K562 (cell line): ENCODE results near the gene PRKCB.

Source experiments
- BRCA1 ChIP-seq, 2 experiments: fragments of 450-650 bp in 1 of 2; sonication (generic) in 1 of 2; formaldehyde crosslinking in 1 of 2; IDR thresholded peaks; 2 replicates each; pipeline versions ENCODE4 v1.5.0 to v1.6.1; 2017 to 2020; ENCODE audit warnings: mild to moderate bottlenecking in 1 of 2, missing genetic modification reagents in 1 of 2
- GATA2 ChIP-seq: sonication (generic); formaldehyde crosslinking; IDR thresholded peaks from 2 replicates; pipeline ENCODE4 v1.4.0; 2020; ENCODE audit warnings: mild to moderate bottlenecking, missing genetic modification reagents
- POLR2A ChIP-seq: fragments of 450-650 bp; conservative IDR thresholded peaks from 2 replicates; pipeline ENCODE4 v1.6.1; 2016
- TF ChIP-seq, protein P1 (sequence below), 3 experiments: IDR thresholded peaks in 2 of 3; conservative IDR thresholded peaks in 1 of 3; 2 replicates each; pipeline ENCODE4 v1.5.1; 2011 to 2012; ENCODE audit warnings: low read length in 3 of 3, mild to moderate bottlenecking in 3 of 3, control low read depth in 2 of 3, improper control_type of control experiment in 1 of 3, inconsistent platforms in 1 of 3, low read depth in 1 of 3, mixed read lengths in 1 of 3, moderate library complexity in 1 of 3; ENCODE audit not compliant: insufficient read depth in 2 of 3

DNA sequence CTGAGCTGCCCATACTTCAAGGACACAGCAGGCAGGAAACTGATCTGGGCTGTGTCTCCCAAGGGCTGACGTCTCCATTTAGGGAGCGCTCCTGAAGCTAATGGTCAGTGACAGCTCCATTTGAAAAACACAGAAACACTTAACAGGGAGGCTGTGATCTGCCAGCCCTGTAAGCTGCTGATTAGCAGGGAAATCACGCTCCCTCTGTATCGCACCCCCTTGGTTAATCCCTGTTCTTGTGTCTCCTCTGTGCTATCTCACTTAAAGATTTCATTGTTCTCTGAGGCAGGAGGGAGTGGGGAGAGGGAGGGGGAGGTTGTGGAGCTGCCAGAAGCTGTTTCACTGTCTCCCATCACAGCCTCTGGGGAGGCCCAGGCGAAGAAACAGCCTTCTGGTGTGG is 372.9 kb downstream of the PRKCB start:
- TF ChIP-seq, protein P1, sequence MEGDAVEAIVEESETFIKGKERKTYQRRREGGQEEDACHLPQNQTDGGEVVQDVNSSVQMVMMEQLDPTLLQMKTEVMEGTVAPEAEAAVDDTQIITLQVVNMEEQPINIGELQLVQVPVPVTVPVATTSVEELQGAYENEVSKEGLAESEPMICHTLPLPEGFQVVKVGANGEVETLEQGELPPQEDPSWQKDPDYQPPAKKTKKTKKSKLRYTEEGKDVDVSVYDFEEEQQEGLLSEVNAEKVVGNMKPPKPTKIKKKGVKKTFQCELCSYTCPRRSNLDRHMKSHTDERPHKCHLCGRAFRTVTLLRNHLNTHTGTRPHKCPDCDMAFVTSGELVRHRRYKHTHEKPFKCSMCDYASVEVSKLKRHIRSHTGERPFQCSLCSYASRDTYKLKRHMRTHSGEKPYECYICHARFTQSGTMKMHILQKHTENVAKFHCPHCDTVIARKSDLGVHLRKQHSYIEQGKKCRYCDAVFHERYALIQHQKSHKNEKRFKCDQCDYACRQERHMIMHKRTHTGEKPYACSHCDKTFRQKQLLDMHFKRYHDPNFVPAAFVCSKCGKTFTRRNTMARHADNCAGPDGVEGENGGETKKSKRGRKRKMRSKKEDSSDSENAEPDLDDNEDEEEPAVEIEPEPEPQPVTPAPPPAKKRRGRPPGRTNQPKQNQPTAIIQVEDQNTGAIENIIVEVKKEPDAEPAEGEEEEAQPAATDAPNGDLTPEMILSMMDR (IDR thresholded peaks at IDR 0.05 in 2 of 3, conservative IDR thresholded peaks at IDR 0.05 in 1 of 3; ENCODE audit: insufficient read depth in 2 of 3, low read depth in 1 of 3, low read length in 3 of 3): no peak
- no peak for TF ChIP-seq POLR2A
- no peak for TF ChIP-seq GATA2 (CRISPR knock-in tag)
- no peak for TF ChIP-seq BRCA1 (IDR thresholded peaks at IDR 0.05)
- no peak for TF ChIP-seq BRCA1 (CRISPR knock-in tag; IDR thresholded peaks at IDR 0.05)
